Fibroblast of lung (primary cell): ENCODE measurements around the gene POLR2M.

ENCODE experiments used
- CTCF ChIP-seq, 2 donors: IDR thresholded peaks in 1 of 2; conservative IDR thresholded peaks in 1 of 2; 1 replicate in 1 of 2; 2 replicates in 1 of 2; pipeline ENCODE4 v1.5.1; 2011 to 2012; ENCODE audit warnings: low read length in 2 of 2, control low read depth in 1 of 2, inconsistent platforms in 1 of 2, low read depth in 1 of 2, mild to moderate bottlenecking in 1 of 2
- EZH2 ChIP-seq: IDR thresholded peaks from 2 replicates; pipeline ENCODE4 v1.5.1; 2012; ENCODE audit warnings: low read length, control low read depth, mild to moderate bottlenecking; ENCODE audit errors: missing control alignments

GRCh38 chr15:57726411-57726810 is 19.9 kb downstream of the POLR2M start:
- TF ChIP-seq CTCF (conservative IDR thresholded peaks at IDR 0.05 in 1 of 2, IDR thresholded peaks at IDR 0.05 in 1 of 2; ENCODE audit: low read depth in 1 of 2, low read length in 2 of 2) (no peak), EZH2 (no peak)
